Measurements from ENCODE around the gene ANTKMT. TPM values are rescaled to one million over a fixed set of nuclear protein-coding genes. Genes with fewer than 3 reads are reported as not detected.

ANTKMT gene
- total RNA-seq, 1 experiment from 2014 or later: 49.6 TPM

DNA sequence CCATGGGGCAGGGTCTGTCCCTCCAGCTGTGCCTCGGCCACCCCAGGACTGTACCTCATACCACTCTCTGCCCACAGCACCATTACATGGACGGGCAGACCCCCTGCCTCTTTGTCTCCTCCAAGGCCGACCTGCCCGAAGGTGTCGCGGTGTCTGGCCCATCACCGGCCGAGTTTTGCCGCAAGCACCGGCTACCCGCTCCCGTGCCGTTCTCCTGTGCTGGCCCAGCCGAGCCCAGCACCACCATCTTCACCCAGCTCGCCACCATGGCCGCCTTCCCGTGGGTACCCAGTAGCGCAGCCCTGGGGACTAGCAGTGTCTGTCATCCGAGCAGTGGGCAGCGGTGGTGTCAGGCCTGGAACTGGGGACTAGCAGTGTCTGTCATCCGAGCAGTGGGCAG, 48.1 kb upstream of the ANTKMT start:
- no peaks in the 10 kb centered on the region for H3K9me3 Mint-ChIP-seq (ENCODE audit: low read depth, unreplicated experiment)
- no peaks in the 10 kb centered on the region for H3K27me3 Mint-ChIP-seq (ENCODE audit: unreplicated experiment)
- no TSS peak for BruUV-seq (replicated peaks)
- TF ChIP-seq, protein P1, sequence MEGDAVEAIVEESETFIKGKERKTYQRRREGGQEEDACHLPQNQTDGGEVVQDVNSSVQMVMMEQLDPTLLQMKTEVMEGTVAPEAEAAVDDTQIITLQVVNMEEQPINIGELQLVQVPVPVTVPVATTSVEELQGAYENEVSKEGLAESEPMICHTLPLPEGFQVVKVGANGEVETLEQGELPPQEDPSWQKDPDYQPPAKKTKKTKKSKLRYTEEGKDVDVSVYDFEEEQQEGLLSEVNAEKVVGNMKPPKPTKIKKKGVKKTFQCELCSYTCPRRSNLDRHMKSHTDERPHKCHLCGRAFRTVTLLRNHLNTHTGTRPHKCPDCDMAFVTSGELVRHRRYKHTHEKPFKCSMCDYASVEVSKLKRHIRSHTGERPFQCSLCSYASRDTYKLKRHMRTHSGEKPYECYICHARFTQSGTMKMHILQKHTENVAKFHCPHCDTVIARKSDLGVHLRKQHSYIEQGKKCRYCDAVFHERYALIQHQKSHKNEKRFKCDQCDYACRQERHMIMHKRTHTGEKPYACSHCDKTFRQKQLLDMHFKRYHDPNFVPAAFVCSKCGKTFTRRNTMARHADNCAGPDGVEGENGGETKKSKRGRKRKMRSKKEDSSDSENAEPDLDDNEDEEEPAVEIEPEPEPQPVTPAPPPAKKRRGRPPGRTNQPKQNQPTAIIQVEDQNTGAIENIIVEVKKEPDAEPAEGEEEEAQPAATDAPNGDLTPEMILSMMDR (IDR thresholded peaks at IDR 0.05; ENCODE audit: unreplicated experiment): no peak
- H3K4me1 Mint-ChIP-seq (ENCODE audit: low read depth, unreplicated experiment): peaks cover 6% of the 10 kb centered on the region
- peaks cover 73% of the 10 kb centered on the region for H3K36me3 Mint-ChIP-seq (ENCODE audit: insufficient read depth, unreplicated experiment)
- H3K27ac Mint-ChIP-seq (ENCODE audit: unreplicated experiment): no peak overlapping the region
- intact Hi-C loops (cut with micrococcal nuclease; ENCODE audit: unreplicated experiment): no loop called here
- no peak overlapping the region for H3K4me3 Mint-ChIP-seq (ENCODE audit: low read depth, unreplicated experiment)
- CTCF ChIA-PET: no interaction called here
- DNase-seq: no peak

DNA sequence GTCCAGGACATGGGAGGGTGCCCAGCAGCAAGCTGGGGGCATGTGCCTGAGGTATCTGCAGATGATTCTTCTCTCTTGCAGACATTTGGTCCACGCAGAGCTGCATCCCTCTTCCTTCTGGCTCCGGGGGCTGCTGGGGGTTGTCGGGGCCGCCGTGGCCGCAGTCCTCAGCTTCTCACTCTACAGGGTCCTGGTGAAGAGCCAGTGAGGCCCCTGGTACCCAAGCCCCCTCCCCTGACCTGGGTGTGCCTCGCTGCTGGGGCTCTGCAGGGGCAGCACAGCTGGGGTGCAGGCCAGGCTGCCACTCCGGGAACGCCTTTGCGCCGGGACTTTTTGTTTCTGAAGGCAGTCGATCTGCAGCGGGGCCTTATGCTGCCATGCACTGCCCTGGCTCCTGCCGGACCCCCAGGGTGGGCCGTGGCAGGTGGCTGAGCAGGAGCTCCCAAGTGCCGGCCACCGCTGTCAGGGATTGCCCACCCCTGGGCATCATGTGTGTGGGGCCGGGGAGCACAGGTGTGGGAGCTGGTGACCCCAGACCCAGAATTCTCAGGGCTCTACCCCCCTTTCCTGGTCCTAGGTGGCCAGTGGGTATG, 47.5 kb upstream of the ANTKMT start:
- no peaks in the 10 kb centered on the region for H3K9me3 Mint-ChIP-seq (ENCODE audit: low read depth, unreplicated experiment)
- DNase-seq: no peak
- no peak overlapping the region for H3K4me3 Mint-ChIP-seq (ENCODE audit: low read depth, unreplicated experiment)
- TF ChIP-seq, protein P1 (IDR thresholded peaks at IDR 0.05; ENCODE audit: unreplicated experiment): no peak
- no peaks in the 10 kb centered on the region for H3K27me3 Mint-ChIP-seq (ENCODE audit: unreplicated experiment)
- no peak overlapping the region for H3K27ac Mint-ChIP-seq (ENCODE audit: unreplicated experiment)
- TSS peak; percentile 26 for BruUV-seq (replicated peaks)
- H3K4me1 Mint-ChIP-seq (ENCODE audit: low read depth, unreplicated experiment): peaks cover 6% of the 10 kb centered on the region
- peaks cover 67% of the 10 kb centered on the region for H3K36me3 Mint-ChIP-seq (ENCODE audit: insufficient read depth, unreplicated experiment)
- intact Hi-C loops (cut with micrococcal nuclease; ENCODE audit: unreplicated experiment): no loop called here
- CTCF ChIA-PET: no interaction called here

DNA sequence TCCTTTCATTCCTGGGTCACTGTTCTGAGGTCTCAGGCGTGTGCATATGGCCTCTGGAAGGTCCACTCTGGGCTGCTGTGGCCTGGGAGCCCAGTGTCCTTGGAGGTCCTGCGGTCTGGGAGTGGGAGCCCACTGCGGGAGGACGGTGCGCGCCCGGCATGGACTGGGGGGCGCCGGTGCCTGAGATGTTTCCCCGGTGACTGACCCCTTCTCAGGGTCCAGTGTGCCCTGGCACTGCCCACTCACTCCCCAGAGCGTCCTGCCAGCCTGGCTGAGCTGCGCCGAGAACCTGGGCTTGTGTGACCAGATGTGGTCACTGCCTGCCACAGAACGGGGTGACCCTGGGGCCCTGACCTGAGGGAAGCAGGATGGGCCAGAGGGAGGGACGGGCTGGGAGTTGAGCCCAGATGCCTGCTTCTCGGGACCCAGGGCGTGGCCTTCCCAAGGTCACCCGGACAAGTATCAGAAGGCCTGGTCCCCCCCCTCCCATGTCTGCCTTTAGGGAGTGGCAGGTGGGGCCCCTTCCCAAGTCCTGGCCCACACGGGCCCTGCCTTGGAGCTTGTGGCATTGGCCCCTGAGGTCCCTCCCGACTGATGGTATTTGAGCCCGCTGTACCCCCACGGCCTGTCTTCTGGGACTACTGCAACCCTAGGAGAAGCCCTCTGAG, 46.6 kb upstream of the ANTKMT start:
- no peak overlapping the region for H3K27ac Mint-ChIP-seq (ENCODE audit: unreplicated experiment)
- no peaks in the 10 kb centered on the region for H3K27me3 Mint-ChIP-seq (ENCODE audit: unreplicated experiment)
- H3K9me3 Mint-ChIP-seq (ENCODE audit: low read depth, unreplicated experiment): no peaks in the 10 kb centered on the region
- H3K4me1 Mint-ChIP-seq (ENCODE audit: low read depth, unreplicated experiment): peaks cover 6% of the 10 kb centered on the region
- DNase-seq: no peak
- intact Hi-C loops (cut with micrococcal nuclease; ENCODE audit: unreplicated experiment): no loop called here
- no TSS peak for BruUV-seq (replicated peaks)
- CTCF ChIA-PET: interaction anchor here (0.8 kb wide), 1 partner anchor 38 kb away, joined by 3 read pairs; no protein-coding TSS in a partner anchor
- H3K36me3 Mint-ChIP-seq (ENCODE audit: insufficient read depth, unreplicated experiment): peaks cover 65% of the 10 kb centered on the region
- H3K4me3 Mint-ChIP-seq (ENCODE audit: low read depth, unreplicated experiment): no peak overlapping the region
- TF ChIP-seq, protein P1 (IDR thresholded peaks at IDR 0.05; ENCODE audit: unreplicated experiment): no peak

DNA sequence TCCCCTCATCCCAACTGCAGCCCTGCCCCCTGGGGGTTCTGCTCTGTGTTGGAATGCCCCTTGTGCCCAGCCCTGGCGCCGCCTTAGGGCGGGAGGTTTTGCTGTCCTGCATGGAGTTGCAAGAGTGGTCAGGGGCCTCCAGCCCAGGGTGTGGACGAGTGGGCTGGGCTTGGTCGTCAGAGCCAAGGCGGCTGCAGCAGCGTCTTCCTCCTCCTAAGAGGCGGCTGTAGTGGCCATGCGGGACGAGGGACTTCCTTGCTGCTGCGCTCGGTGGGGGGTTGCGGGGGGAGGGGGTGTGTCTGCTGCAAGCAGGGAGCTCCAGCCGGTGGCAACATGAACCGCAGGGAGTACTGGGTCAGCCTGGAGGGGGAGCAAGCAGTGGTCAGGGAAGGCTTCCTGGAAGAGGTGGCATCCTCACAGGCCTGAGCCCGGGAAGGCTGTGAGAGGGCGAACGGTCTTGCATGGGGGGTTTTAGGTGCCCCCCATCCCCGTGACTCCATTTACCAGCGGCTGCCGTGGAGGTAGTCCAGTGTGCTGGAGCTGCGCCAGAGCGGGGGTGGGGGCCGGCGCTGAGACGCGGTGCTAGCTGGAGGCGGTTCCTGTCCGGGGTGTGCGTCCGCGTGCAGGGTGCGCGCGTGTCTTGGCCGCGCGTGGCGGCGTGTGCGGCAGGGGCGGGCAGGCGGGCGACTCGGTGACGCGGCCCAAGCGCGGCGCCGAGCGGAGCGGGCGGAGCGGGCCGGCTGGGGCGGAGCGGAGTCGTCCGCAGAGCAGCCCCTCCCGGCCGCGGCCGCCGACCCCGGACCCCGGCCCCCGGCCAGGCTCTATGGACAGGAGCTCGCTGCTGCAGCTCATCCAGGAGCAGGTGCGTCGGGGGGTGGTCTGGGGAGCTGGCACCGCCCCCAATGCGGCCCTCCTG, 45.7 kb upstream of the ANTKMT start, which contains the start of gene RHBDL1:
RHBDL1 (plus strand) TSS at position 704 of the 916 bp plus-strand sequence; CDS start at position 824, 120 bp downstream.
- no TSS peak for BruUV-seq (replicated peaks)
- CTCF ChIA-PET: interaction anchor here (0.6 to 0.8 kb wide), 5 partner anchors 11 to 1031 kb away, joined by 3 to 7 read pairs (median 4); partner anchors contain the start of gene MAPK8IP3

More for the DNA sequence above, 45.7 kb upstream of the ANTKMT start, which contains the start of gene RHBDL1:
- DNase-seq: peak; percentile 51
- H3K27me3 Mint-ChIP-seq (ENCODE audit: unreplicated experiment): no peaks in the 10 kb centered on the region
- H3K27ac Mint-ChIP-seq (ENCODE audit: unreplicated experiment): peak within 1 kb of the TSS; percentile 61
- no peaks in the 10 kb centered on the region for H3K9me3 Mint-ChIP-seq (ENCODE audit: low read depth, unreplicated experiment)
- intact Hi-C loops (cut with micrococcal nuclease; ENCODE audit: unreplicated experiment): no loop called here
- H3K4me3 Mint-ChIP-seq (ENCODE audit: low read depth, unreplicated experiment): peak within 1 kb of the TSS; percentile 59
- H3K36me3 Mint-ChIP-seq (ENCODE audit: insufficient read depth, unreplicated experiment): peaks cover 65% of the 10 kb centered on the region
- TF ChIP-seq, protein P1 (IDR thresholded peaks at IDR 0.05; ENCODE audit: unreplicated experiment): no peak
- H3K4me1 Mint-ChIP-seq (ENCODE audit: low read depth, unreplicated experiment): peaks cover 6% of the 10 kb centered on the region

Measured in Calu3 (cell line).